Thymus (tissue), 11 donors: Measurements from ENCODE around the gene GLS. TPM values are rescaled to one million over a fixed set of nuclear protein-coding genes. Genes with fewer than 3 reads are reported as not detected.
A peak's percentile ranks its signal among the peaks of the same experiment; 100 is the strongest.
"Not testable (repeated sequence)": the region's sequence is repeated elsewhere in the genome, so short reads cannot be mapped to it uniquely, and the experiment has no call there.

Source experiments
- DNase-seq, 9 donors: peaks; one replicate each; pipeline ENCODE4 v3.0.0-alpha.2; 2013; ENCODE audit warnings: low spot score in 9 of 9, low read depth in 6 of 9, missing footprints in 1 of 9
- H3K27ac ChIP-seq, 2 donors: one replicate each; pipeline ENCODE4 v1.5.1; 2013; ENCODE audit warnings: control low read depth in 1 of 2, low read depth in 1 of 2, low read length in 1 of 2, mild to moderate bottlenecking in 1 of 2, moderate library complexity in 1 of 2
- H3K27me3 ChIP-seq, 2 donors: one replicate each; pipeline ENCODE4 v1.5.1; 2013; ENCODE audit warnings: low read length in 1 of 2; ENCODE audit not compliant: control insufficient read depth in 2 of 2, insufficient read depth in 1 of 2
- H3K36me3 ChIP-seq, 2 donors: one replicate each; pipeline ENCODE4 v1.5.1; 2013; ENCODE audit warnings: low read length in 1 of 2, mild to moderate bottlenecking in 1 of 2, moderate library complexity in 1 of 2; ENCODE audit not compliant: control insufficient read depth in 2 of 2, insufficient read depth in 2 of 2
- H3K4me1 ChIP-seq, 2 donors: one replicate each; pipeline ENCODE4 v1.5.1; 2013; ENCODE audit warnings: low read length in 2 of 2; ENCODE audit not compliant: control insufficient read depth in 2 of 2, insufficient read depth in 2 of 2
- H3K4me3 ChIP-seq, 2 donors: one replicate each; pipeline ENCODE4 v1.5.1; 2013; ENCODE audit warnings: low read length in 2 of 2, control low read depth in 1 of 2, mild to moderate bottlenecking in 1 of 2
- H3K9me3 ChIP-seq, 2 donors: one replicate each; pipeline ENCODE4 v1.5.1; 2013; ENCODE audit warnings: low read length in 1 of 2, mild to moderate bottlenecking in 1 of 2; ENCODE audit not compliant: control insufficient read depth in 2 of 2, insufficient read depth in 1 of 2
- WGBS: extraction: QIAGEN DNeasy Blood & Tissue Kit; methylation state at CpG from one replicate; pipeline ENCODE4 v1.1.7; 2013; 5-methylcytosine and 5-hydroxymethylcytosine counted together
- polyA plus RNA-seq: library from polyadenylated mRNA; stranded (reverse); fragments of 200-250 nt; gene quantifications from one replicate; pipeline ENCODE4 v1.2.3, GENCODE V29; 2013
- total RNA-seq: library from RNA; stranded (reverse); fragments of 120-200 nt; gene quantifications from one replicate; pipeline ENCODE4 v1.2.4, GENCODE V29; 2013
- donor health status: healthy.

Gene GLS
- total and polyA plus RNA-seq, 2 donors: 70.8 to 130 TPM

DNA sequence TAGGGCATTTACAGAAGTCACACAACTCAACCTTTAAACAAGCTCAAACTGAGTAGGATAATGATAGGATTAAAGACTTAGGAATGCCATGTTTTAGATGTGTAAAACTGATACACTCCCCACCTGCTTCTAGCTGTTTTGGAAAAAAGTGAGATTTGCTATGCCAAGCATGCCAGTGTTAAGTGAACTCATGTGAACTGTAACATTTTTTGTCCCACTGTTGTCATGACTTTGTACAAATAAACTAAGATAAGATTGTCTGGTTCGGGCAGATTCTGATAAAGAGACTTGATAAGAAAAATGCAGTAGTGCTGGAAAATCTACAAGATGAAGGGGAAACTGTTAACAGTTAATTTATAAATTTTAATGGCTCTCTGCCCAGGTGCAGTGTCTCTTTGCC is 66.5 kb downstream of the GLS start:
- Histone ChIP-seq H3K9me3 (no peaks in the 10 kb centered on the region), H3K27ac (no peak overlapping the region), H3K36me3 (no peaks in the 10 kb centered on the region), H3K4me3 (no peak overlapping the region), H3K27me3 (no peaks in the 10 kb centered on the region), H3K4me1 (peaks cover 4 to 11% of the 10 kb centered on the region in 2 donors)
- peak in 2 of 9 donors; percentile 5 to 22 for DNase-seq
- WGBS: 5% methylated on average over 1 of the region's 1 CpG

- Histone ChIP-seq H3K9me3 (no peaks in the 10 kb centered on the region), H3K36me3 (no peaks in the 10 kb centered on the region), H3K27ac (peak overlapping the region; percentile 49 to 61), H3K4me3 (peak overlapping the region in 1 of 2 donors; percentile 3), H3K27me3 (no peaks in the 10 kb centered on the region), H3K4me1 (peaks cover 4 to 11% of the 10 kb centered on the region in 2 donors)
- peak; percentile 4 to 77 (median 35) for DNase-seq
- 0% methylated on average over 2 of the region's 2 CpGs for WGBS
Observed at GRCh38 chr2:190947711-190948251, 67.2 kb downstream of the GLS start.

DNA sequence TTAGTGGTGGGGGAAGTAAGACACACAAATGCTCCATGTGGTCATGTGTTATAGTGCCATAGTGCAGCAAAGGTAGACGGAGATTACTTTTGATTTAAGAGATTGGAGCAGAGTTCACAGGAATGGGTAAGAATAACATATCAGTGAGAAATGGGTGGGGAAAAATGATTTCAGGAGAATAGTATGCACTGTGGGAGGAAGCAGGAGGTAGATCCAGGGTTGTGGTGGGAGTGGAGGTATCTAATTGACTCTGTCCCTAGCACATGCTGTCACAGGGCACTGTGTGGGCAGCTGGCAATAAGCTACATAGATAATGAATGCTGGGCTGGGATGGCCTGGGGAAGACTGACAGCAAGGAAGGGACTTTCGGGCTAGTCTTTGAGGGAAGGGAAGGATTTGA is 68.0 kb downstream of the GLS start:
- H3K36me3 ChIP-seq: no peaks in the 10 kb centered on the region

GRCh38 chr2:190950566-190950991 is 70.0 kb downstream of the GLS start:
- DNase-seq: no peak
- WGBS: 96% methylated on average over 3 of the region's 3 CpGs
- Histone ChIP-seq H3K27ac (no peak overlapping the region), H3K4me3 (no peak overlapping the region), H3K9me3 (no peaks in the 10 kb centered on the region), H3K27me3 (no peaks in the 10 kb centered on the region), H3K4me1 (peaks cover 4 to 11% of the 10 kb centered on the region in 2 donors), H3K36me3 (no peaks in the 10 kb centered on the region)

More for the DNA sequence above, 68.0 kb downstream of the GLS start:
- no peaks in the 10 kb centered on the region for H3K9me3 ChIP-seq
- H3K27me3 ChIP-seq: no peaks in the 10 kb centered on the region
- no peak overlapping the region for H3K27ac ChIP-seq
- H3K4me1 ChIP-seq: peaks cover 4 to 11% of the 10 kb centered on the region in 2 donors
- WGBS: 84% methylated on average over 2 of the region's 2 CpGs
- H3K4me3 ChIP-seq: no peak overlapping the region
- DNase-seq: no peak

DNA sequence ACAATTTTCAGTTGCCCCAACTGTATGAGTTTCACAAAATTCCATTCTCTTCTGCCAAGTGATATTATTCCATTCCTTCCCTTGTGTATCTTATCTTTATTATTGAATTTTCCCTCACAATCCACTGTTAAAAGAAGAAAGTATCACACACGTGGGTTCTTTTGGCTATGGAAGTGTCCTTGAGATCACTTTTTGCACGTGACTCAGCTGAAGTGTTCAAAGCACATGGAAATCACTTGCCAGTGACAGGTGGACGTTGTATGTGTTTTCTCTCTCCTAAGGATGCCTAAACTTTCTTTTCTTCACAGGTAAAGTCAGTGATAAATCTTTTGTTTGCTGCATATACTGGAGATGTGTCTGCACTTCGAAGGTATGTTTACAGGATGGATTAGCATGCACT is 72.6 kb downstream of the GLS start:
- Histone ChIP-seq H3K4me3 (no peak overlapping the region), H3K36me3 (no peaks in the 10 kb centered on the region), H3K4me1 (peaks cover 0 to 4% of the 10 kb centered on the region in 2 donors), H3K9me3 (no peaks in the 10 kb centered on the region), H3K27me3 (no peaks in the 10 kb centered on the region), H3K27ac (no peak overlapping the region)
- DNase-seq: no peak
- WGBS: 92% methylated on average over 4 of the region's 4 CpGs

GRCh38 chr2:190959911-190960788 is 79.5 kb downstream of the GLS start:
- H3K4me3 ChIP-seq: no peak overlapping the region
- DNase-seq: no peak
- no peak overlapping the region for H3K27ac ChIP-seq
- H3K36me3 ChIP-seq: peaks cover 7 to 41% of the 10 kb centered on the region in 2 donors
- H3K9me3 ChIP-seq: no peaks in the 10 kb centered on the region
- no peaks in the 10 kb centered on the region for H3K4me1 ChIP-seq
- no peaks in the 10 kb centered on the region for H3K27me3 ChIP-seq
- 94% methylated on average over 5 of the region's 5 CpGs for WGBS

GRCh38 chr2:190961117-190961516 is 80.5 kb downstream of the GLS start:
- not testable (repeated sequence) for H3K9me3 ChIP-seq, H3K27ac ChIP-seq, H3K4me1 ChIP-seq, H3K4me3 ChIP-seq, H3K27me3 ChIP-seq, DNase-seq
- H3K36me3 ChIP-seq: peaks cover 12 to 49% of the 10 kb centered on the region in 2 donors
- 96% methylated on average over 5 of the region's 5 CpGs for whole genome bisulfite sequencing

GRCh38 chr2:190961918-190962487 is 81.4 kb downstream of the GLS start:
- WGBS: 97% methylated on average over 2 of the region's 2 CpGs
- no peaks in the 10 kb centered on the region for H3K4me1 ChIP-seq
- DNase-seq: no peak
- no peaks in the 10 kb centered on the region for H3K9me3 ChIP-seq
- no peak overlapping the region for H3K27ac ChIP-seq
- no peaks in the 10 kb centered on the region for H3K27me3 ChIP-seq
- peaks cover 12 to 55% of the 10 kb centered on the region in 2 donors for H3K36me3 ChIP-seq
- no peak overlapping the region for H3K4me3 ChIP-seq

- no peak overlapping the region for H3K4me3 ChIP-seq
- DNase-seq: no peak
- no peaks in the 10 kb centered on the region for H3K27me3 ChIP-seq
- 98% methylated on average over 2 of the region's 2 CpGs for WGBS
- no peaks in the 10 kb centered on the region for H3K9me3 ChIP-seq
- H3K27ac ChIP-seq: no peak overlapping the region
- H3K4me1 ChIP-seq: no peaks in the 10 kb centered on the region
- peaks cover 12 to 65% of the 10 kb centered on the region in 2 donors for H3K36me3 ChIP-seq
Observed at GRCh38 chr2:190963088-190963487, 82.5 kb downstream of the GLS start.
